Neural progenitor cell (in vitro differentiated cells): Measurements from ENCODE around the gene NSRP1. TPM values are rescaled to one million over a fixed set of nuclear protein-coding genes. Genes with fewer than 3 reads are reported as not detected.

Experiments
- DNase-seq: peaks from one replicate; pipeline ENCODE4 v3.0.0-alpha.2; 2016; ENCODE audit warnings: low spot score
- H2AFZ ChIP-seq: fragments of 200-600 bp; sonication (generic); replicated peaks from 2 replicates; pipeline ENCODE4 v1.6.1; 2016; ENCODE audit warnings: antibody characterized with exemption
- H3F3A ChIP-seq: fragments of 200-600 bp; sonication (generic); 2 replicates; pipeline ENCODE4 v1.6.1; 2016; ENCODE audit warnings: antibody characterized with exemption, low read depth
- H3K27ac ChIP-seq: fragments of 200-600 bp; sonication (generic); 2 replicates; pipeline ENCODE4 v1.5.1; 2016; ENCODE audit warnings: mild to moderate bottlenecking
- H3K27me3 ChIP-seq: fragments of 200-600 bp; sonication (generic); 2 replicates; pipeline ENCODE4 v1.6.1; 2016; ENCODE audit warnings: mild to moderate bottlenecking, moderate library complexity
- H3K36me3 ChIP-seq: fragments of 200-600 bp; sonication (generic); 2 replicates; pipeline ENCODE4 v1.5.1; 2016
- H3K4me1 ChIP-seq: fragments of 200-600 bp; sonication (generic); 2 replicates; pipeline ENCODE4 v1.6.1; 2016; ENCODE audit warnings: mixed run types
- H3K4me2 ChIP-seq: fragments of 200-600 bp; sonication (generic); 2 replicates; pipeline ENCODE4 v1.6.1; 2016
- H3K4me3 ChIP-seq: fragments of 200-600 bp; sonication (generic); 2 replicates; pipeline ENCODE4 v1.5.1; 2016
- H3K79me2 ChIP-seq: fragments of 200-600 bp; sonication (generic); 2 replicates; pipeline ENCODE4 v1.6.1; 2016; ENCODE audit warnings: low read depth
- H3K9ac ChIP-seq: fragments of 200-600 bp; sonication (generic); 2 replicates; pipeline ENCODE4 v1.6.1; 2016
- H3K9me3 ChIP-seq: fragments of 200-600 bp; sonication (generic); 2 replicates; pipeline ENCODE4 v1.5.1; 2016; ENCODE audit warnings: low read depth
- H4K20me1 ChIP-seq: fragments of 200-600 bp; sonication (generic); 2 replicates; pipeline ENCODE4 v1.6.1; 2016; ENCODE audit warnings: low read depth
- H3K27ac Mint-ChIP-seq: 3 replicates; pipeline ENCODE4 v1.8.0; 2021; ENCODE audit warnings: mixed read lengths
- H3K27me3 Mint-ChIP-seq: 2 replicates; pipeline ENCODE4 v1.8.0; 2022; ENCODE audit warnings: low read depth, mild to moderate bottlenecking, inconsistent platforms, moderate library complexity, mixed read lengths; ENCODE audit not compliant: insufficient read depth
- H3K36me3 Mint-ChIP-seq: 3 replicates; pipeline ENCODE4 v1.8.0; 2021; ENCODE audit warnings: mixed read lengths
- H3K4me1 Mint-ChIP-seq: 3 replicates; pipeline ENCODE4 v1.8.0; 2021; ENCODE audit warnings: mixed read lengths
- H3K4me3 Mint-ChIP-seq: 3 replicates; pipeline ENCODE4 v1.8.0; 2021; ENCODE audit warnings: mild to moderate bottlenecking, moderate library complexity, mixed read lengths
- H3K9me3 Mint-ChIP-seq: 3 replicates; pipeline ENCODE4 v1.8.0; 2020; ENCODE audit warnings: mixed read lengths
- CTCF ChIP-seq: fragments of 200-600 bp; sonication (generic); IDR thresholded peaks from 2 replicates; pipeline ENCODE4 v1.5.1; 2017; ENCODE audit warnings: antibody characterized with exemption, mild to moderate bottlenecking
- EZH2 ChIP-seq: fragments of 200-600 bp; sonication (generic); IDR thresholded peaks from 2 replicates; pipeline ENCODE4 v1.6.1; 2017; ENCODE audit warnings: antibody characterized with exemption, mild to moderate bottlenecking, moderate library complexity
- EZH2phosphoT487 ChIP-seq: fragments of 200-600 bp; sonication (generic); IDR thresholded peaks from 2 replicates; pipeline ENCODE4 v1.6.1; 2017; ENCODE audit warnings: antibody characterized with exemption
- microRNA counts: library from miRNA; unstranded; fragments of <30 nt; microRNA quantifications from one replicate; lab custom pipeline; 2016
- microRNA-seq: library from miRNA; unstranded; fragments of <30 nt; microRNA quantifications from one replicate; pipeline ENCODE4, GENCODE V29; 2016
- small RNA-seq: library from RNA; depleted of rRNA; stranded (forward); fragments of <200 nt; gene quantifications from one replicate; pipeline ENCODE3, GENCODE V24; 2015
- total RNA-seq: library from RNA; depleted of rRNA; stranded (reverse); fragments of >200 nt; gene quantifications from 2 replicates; pipeline ENCODE4 v1.2.3, GENCODE V29; 2015; ENCODE audit warnings: low replicate concordance

The NSRP1 gene
- total RNA-seq, 1 donor from 2014 or later = 14.8 TPM

GRCh38 chr17:30234964-30235363, 118.3 kb downstream of the NSRP1 start:
- peaks cover 3% of the 10 kb centered on the region for H3K36me3 Mint-ChIP-seq
- Histone ChIP-seq H3K27ac (no peak overlapping the region), H3K79me2 (no peaks in the 10 kb centered on the region), H3K36me3 (no peaks in the 10 kb centered on the region), H3K9me3 (no peaks in the 10 kb centered on the region), H3K27me3 (peaks cover 100% of the 10 kb centered on the region), H3K9ac (no peak overlapping the region), H3K4me1 (peaks cover 29% of the 10 kb centered on the region), H3K4me3 (peak overlapping the region; percentile 57), H2AFZ (peak overlapping the region; percentile 99), H3F3A (peaks cover 22% of the 10 kb centered on the region), H4K20me1 (peaks cover 18% of the 10 kb centered on the region), H3K4me2 (peak overlapping the region; percentile 93)
- H3K9me3 Mint-ChIP-seq = peaks cover 9% of the 10 kb centered on the region
- peak overlapping the region; percentile 82 for H3K4me3 Mint-ChIP-seq
- DNase-seq = peak; percentile 44
- peaks cover 64% of the 10 kb centered on the region for H3K27me3 Mint-ChIP-seq
- TF ChIP-seq EZH2 = no peak
- no peak for TF ChIP-seq EZH2phosphoT487
- no peak for TF ChIP-seq CTCF
- no peak overlapping the region for H3K27ac Mint-ChIP-seq
- peaks cover 33% of the 10 kb centered on the region for H3K4me1 Mint-ChIP-seq

GRCh38 chr17:30235386-30236296, 119.0 kb downstream of the NSRP1 start, which contains the start of gene SLC6A4:
Gene SLC6A4, minus strand, starts transcription at chr17:30235697. Its CDS starts 13,739 bp downstream, at chr17:30221958.
- Mint-ChIP-seq H3K4me3 (peak within 1 kb of the TSS; percentile 86), H3K4me1 (peaks cover 33% of the 10 kb centered on the region), H3K9me3 (peaks cover 13% of the 10 kb centered on the region), H3K27ac (no peak within 1 kb of the TSS), H3K27me3 (peaks cover 67% of the 10 kb centered on the region), H3K36me3 (peaks cover 5% of the 10 kb centered on the region)
- H3K9me3 ChIP-seq = no peaks in the 10 kb centered on the region
- no peaks in the 10 kb centered on the region for H3K79me2 ChIP-seq
- peak within 1 kb of the TSS; percentile 93 for H3K4me2 ChIP-seq
- H3K27me3 ChIP-seq = peaks cover 97% of the 10 kb centered on the region
- peak within 1 kb of the TSS; percentile 57 for H3K4me3 ChIP-seq
- peak within 1 kb of the TSS; percentile 99 for H2AFZ ChIP-seq
- peak; percentile 72 for DNase-seq
- peaks cover 22% of the 10 kb centered on the region for H3F3A ChIP-seq
- H3K4me1 ChIP-seq = peaks cover 29% of the 10 kb centered on the region
- no peak within 1 kb of the TSS for H3K27ac ChIP-seq
- peaks cover 18% of the 10 kb centered on the region for H4K20me1 ChIP-seq
- H3K36me3 ChIP-seq = no peaks in the 10 kb centered on the region
- TF ChIP-seq CTCF = no peak
- peak; percentile 89 for TF ChIP-seq EZH2
- TF ChIP-seq EZH2phosphoT487 = peak; percentile 81
- H3K9ac ChIP-seq = no peak within 1 kb of the TSS

MicroRNAs within 50 kb of the gene (microRNA counts, 767-probe panel; counts per million panel counts)
- microRNA hsa-miR-3184-5p (lab: Ali Mortazavi, UCI) = 460 counts per million, percentile 90 among the panel's probes with 10 or more counts
- microRNA hsa-miR-423-3p (lab: Ali Mortazavi, UCI) = 7,739 counts per million, percentile 93 among the panel's probes with 10 or more counts
- microRNA hsa-miR-423-5p (lab: Ali Mortazavi, UCI) = 7,844 counts per million, percentile 94 among the panel's probes with 10 or more counts

Small RNA genes within 50 kb of the gene (microRNA-seq; reads per million reads assigned to microRNA genes)
- not detected for gene MIR423

Small RNA genes within 50 kb of the gene (small RNA-seq; reads per million reads assigned to genes)
- not detected for gene AC104984.5

Other genes starting within 250 kb of the NSRP1 start
- 12.2 and 13.2 TPM in 2 replicates for gene SSH2, start 186.6 kb upstream of the NSRP1 start, total RNA-seq
- gene EFCAB5, start 175.2 kb upstream of the NSRP1 start, total RNA-seq = 0.09 and 0.71 TPM in 2 replicates
- gene SLC6A4, start 118.9 kb downstream of the NSRP1 start, total RNA-seq = 0.25 TPM in 1 of 2 replicates, not detected in the other
- gene BLMH, start 175.1 kb downstream of the NSRP1 start, total RNA-seq = 75.5 and 98.8 TPM in 2 replicates
- gene TMIGD1, start 217.2 kb downstream of the NSRP1 start, total RNA-seq = not detected in 2 replicates